Measurements from ENCODE around the gene MMP15. TPM values are rescaled to one million over a fixed set of nuclear protein-coding genes. Genes with fewer than 3 reads are reported as not detected.
A peak's percentile ranks its signal among the peaks of the same experiment; 100 is the strongest.

Gene MMP15
- total and polyA plus RNA-seq, 2 of the 13 experiments (the other 11 are each of a cell fraction or from before 2014, with no cell fraction given) = 35.2 to 44.9 TPM

- TF ChIP-seq ZHX2 (IDR thresholded peaks at IDR 0.05; ENCODE audit: low read depth) = no peak; the same call in 1 of the 2 replicates
- 0 out of 2 replicates have a peak, but pooled peaks have one; percentile 89 for TF ChIP-seq ZHX2 (CRISPR knock-in tag; IDR thresholded peaks at IDR 0.05; ENCODE audit: borderline replicate concordance)
- TF ChIP-seq NR2F2 (IDR thresholded peaks at IDR 0.05; ENCODE audit: borderline replicate concordance, low read depth) = no peak
- TF ChIP-seq DMTF1 (CRISPR knock-in tag; IDR thresholded peaks at IDR 0.05) = no peak
- TF ChIP-seq IKZF5 (CRISPR knock-in tag; IDR thresholded peaks at IDR 0.05) = peak; percentile 88
- no peak for TF ChIP-seq SMAD3 (CRISPR knock-in tag; IDR thresholded peaks at IDR 0.05)
- TF ChIP-seq FLYWCH1 (CRISPR knock-in tag; IDR thresholded peaks at IDR 0.05) = no peak
- peak; percentile 85 for TF ChIP-seq YEATS4 (CRISPR knock-in tag; IDR thresholded peaks at IDR 0.05; ENCODE audit: borderline replicate concordance)
- no peak; the same call in 1 of the 2 replicates for TF ChIP-seq ZMYM3 (CRISPR knock-in tag; IDR thresholded peaks at IDR 0.05)
- no peak for TF ChIP-seq MAFG (CRISPR knock-in tag; IDR thresholded peaks at IDR 0.05)
- 0 out of 2 replicates have a peak, but pooled peaks have one; percentile 16 for TF ChIP-seq TFDP2 (CRISPR knock-in tag; IDR thresholded peaks at IDR 0.05)
- TF ChIP-seq TBX2 (CRISPR knock-in tag; IDR thresholded peaks at IDR 0.05; ENCODE audit: borderline replicate concordance) = peak; percentile 55; the same call in 1 of the 2 replicates
- no peak for TF ChIP-seq ZBTB1 (CRISPR knock-in tag; IDR thresholded peaks at IDR 0.05; ENCODE audit: borderline replicate concordance)
- TF ChIP-seq ZNF660 (CRISPR knock-in tag; IDR thresholded peaks at IDR 0.05; ENCODE audit: borderline replicate concordance, low read depth) = no peak; the same call in 1 of the 2 replicates
These were observed 24.6 kb upstream of the MMP15 start, which contains the start of gene USB1 (continued) for GRCh38 chr16:58000706-58001676.

All from HepG2 (cell line).